Pancreas (tissue), 10 donors: ENCODE results near the gene CD200R1L. TPM values are rescaled to one million over a fixed set of nuclear protein-coding genes. Genes with fewer than 3 reads are reported as not detected.

Experiments
- ATAC-seq, 4 donors: fragments of 200-7000 bp; cut with Tn5 transposase; one replicate each; pipeline versions ENCODE4 v1.8.0 to v1.9.1; 2020; ENCODE audit warnings: mild to moderate bottlenecking in 4 of 4, moderate library complexity in 4 of 4
- DNase-seq, 6 donors: peaks; one replicate each; pipeline ENCODE4 v3.0.0-alpha.2; 2020
- FAIRE-seq: peaks from 2 replicates; lab custom pipeline; 2012; peaks lifted over from hg19 to GRCh38; lab: Jason Lieb, UNC
- H3K27ac ChIP-seq, 4 donors: fragments of 200-600 bp; sonication (generic); 1 replicate in 3 of 4; 2 replicates in 1 of 4; pipeline versions ENCODE4 v1.5.0 to v1.8.0; 2020
- H3K27me3 ChIP-seq, 4 donors: fragments of 200-600 bp; one replicate each; pipeline ENCODE4 v1.8.0; 2021
- H3K36me3 ChIP-seq, 3 donors: fragments of 200-600 bp; sonication (generic) in 1 of 3; one replicate each; pipeline versions ENCODE4 v1.5.0 to v1.8.0; 2020 to 2021
- H3K4me1 ChIP-seq, 3 donors: fragments of 200-600 bp; one replicate each; pipeline ENCODE4 v1.8.0; 2021
- H3K4me3 ChIP-seq, 4 donors: fragments of 200-600 bp; sonication (generic) in 2 of 4; one replicate each; pipeline versions ENCODE4 v1.5.0 to v1.8.0; 2020 to 2021
- H3K9me3 ChIP-seq, 4 donors: fragments of 200-600 bp; one replicate each; pipeline ENCODE4 v1.8.0; 2021
- CTCF ChIP-seq, 4 donors: fragments of 200-600 bp; sonication (generic) in 3 of 4; IDR thresholded peaks; one replicate each; pipeline versions ENCODE4 v1.5.0 to v1.8.0; 2021; ENCODE audit warnings: antibody characterized with exemption in 4 of 4
- WGBS, 2 donors: extraction: QIAGEN DNeasy Blood & Tissue Kit; methylation state at CpG; one replicate each; pipeline ENCODE4 v1.1.7; 2013; 5-methylcytosine and 5-hydroxymethylcytosine counted together
- intact Hi-C, 3 donors: fragments of 100-400 bp; cut with DNase I; formaldehyde crosslinking; loops; one replicate each; pipeline versions ENCODE4 v1.11.1 to v1.14.2; 2022
- polyA plus RNA-seq, 2 donors: library from polyadenylated mRNA; stranded (reverse); fragments of 200-250 nt; gene quantifications; one replicate each; pipeline ENCODE4 v1.2.3, GENCODE V29; 2013
- total RNA-seq, 6 donors: library from RNA; stranded (reverse); fragmentation: NEBNext Ultra II Directional in 4 of 6; extraction: Animal tissue kit (Norgen Biotek cat#: 25700) in 4 of 6; gene quantifications; one replicate each; pipeline versions ENCODE4 v1.2.1 to v1.2.4, GENCODE V29; 2021 to 2023
- donor health status: healthy with polysubstance abuse.
- donor health status: DM: no; HTN: no; CAD: no; lungs with moderate emphysema.
- donor health status: DM: no; HTN: no; CAD: no.
- donor health status: control.
- donor health status: control.
- donor health status: Bipolar disorder and iron deficiency.
- donor health status: DM: yes; HTN: yes; CAD: no.
- donor health status: DM: no; HTN: no; CAD: no.
- donor health status: DM: no; HTN: no; CAD: no.
- donor health status: DM: yes; HTN: yes; CAD: no.

Gene CD200R1L
- total and polyA plus RNA-seq, 8 donors = not detected

DNA sequence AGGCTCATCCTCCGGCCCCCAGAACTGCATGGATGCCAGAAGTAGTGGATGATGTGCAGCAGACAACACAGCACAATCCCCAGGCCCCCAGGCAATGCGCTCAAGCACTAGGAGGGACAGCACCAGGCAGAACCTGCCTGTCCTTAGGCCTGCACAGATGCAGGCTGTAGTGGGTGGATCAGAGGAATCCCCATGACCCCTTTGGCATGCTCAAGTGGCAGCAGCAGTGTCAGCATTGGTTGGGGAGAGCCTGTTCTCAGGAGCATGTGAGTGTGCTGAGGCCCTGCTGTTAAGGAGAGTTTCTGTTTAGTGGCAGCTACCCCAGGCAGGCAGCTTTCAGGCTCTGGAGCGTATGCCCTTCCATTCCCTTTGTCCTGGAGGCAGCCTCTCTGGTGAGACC lies 25.1 kb upstream of the CD200R1L start:
- DNase-seq = no peak
- H3K9me3 ChIP-seq = no peaks in the 10 kb centered on the region
- WGBS, 2 donors = 72 to 82% methylated on average over 3 of the region's 3 CpGs
- no peak for TF ChIP-seq CTCF (IDR thresholded peaks at IDR 0.05)
- no peak overlapping the region for H3K27ac ChIP-seq
- no peak overlapping the region for H3K4me3 ChIP-seq
- FAIRE-seq = no peak
- H3K4me1 ChIP-seq = no peaks in the 10 kb centered on the region
- no peaks in the 10 kb centered on the region for H3K27me3 ChIP-seq
- no peaks in the 10 kb centered on the region for H3K36me3 ChIP-seq
- ATAC-seq = no peak
- intact Hi-C loops = no loop called here

DNA sequence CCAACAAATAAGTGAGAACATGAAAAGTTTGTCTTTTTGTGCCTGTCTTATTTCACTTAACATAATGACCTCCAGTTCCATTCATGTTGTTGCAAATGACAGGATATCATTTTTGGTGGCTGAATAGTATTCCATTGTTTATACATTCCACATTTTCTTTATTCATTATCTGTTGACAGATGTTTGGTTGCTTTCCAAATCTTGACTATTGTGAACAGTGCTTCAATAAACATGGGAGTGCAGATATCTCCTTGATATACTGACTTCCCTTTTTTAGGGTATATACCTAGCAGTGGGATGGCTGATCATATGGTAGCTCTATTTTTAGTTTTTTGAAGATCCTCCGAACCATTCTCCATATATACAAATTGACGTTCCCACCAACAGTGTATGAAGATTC lies 19.1 kb upstream of the CD200R1L start:
- no peak for TF ChIP-seq CTCF (IDR thresholded peaks at IDR 0.05)
- no peaks in the 10 kb centered on the region for H3K9me3 ChIP-seq
- no peak for ATAC-seq
- no peak overlapping the region for H3K27ac ChIP-seq
- no peaks in the 10 kb centered on the region for H3K36me3 ChIP-seq
- no peaks in the 10 kb centered on the region for H3K4me1 ChIP-seq
- intact Hi-C loops = no loop called here
- no peak overlapping the region for H3K4me3 ChIP-seq
- 51 to 56% methylated on average over 2 of the region's 2 CpGs for WGBS, 2 donors
- no peak for DNase-seq
- FAIRE-seq = no peak
- H3K27me3 ChIP-seq = no peaks in the 10 kb centered on the region

- ATAC-seq = no peak
- Histone ChIP-seq H3K4me3 (no peak overlapping the region), H3K4me1 (no peaks in the 10 kb centered on the region), H3K9me3 (no peaks in the 10 kb centered on the region), H3K27me3 (no peaks in the 10 kb centered on the region), H3K36me3 (no peaks in the 10 kb centered on the region), H3K27ac (no peak overlapping the region)
- no peak for TF ChIP-seq CTCF (IDR thresholded peaks at IDR 0.05)
- no peak for FAIRE-seq
- intact Hi-C loops = no loop called here
- DNase-seq = no peak
Measured at GRCh38 chr3:112860898-112861297, 14.2 kb upstream of the CD200R1L start.

DNA sequence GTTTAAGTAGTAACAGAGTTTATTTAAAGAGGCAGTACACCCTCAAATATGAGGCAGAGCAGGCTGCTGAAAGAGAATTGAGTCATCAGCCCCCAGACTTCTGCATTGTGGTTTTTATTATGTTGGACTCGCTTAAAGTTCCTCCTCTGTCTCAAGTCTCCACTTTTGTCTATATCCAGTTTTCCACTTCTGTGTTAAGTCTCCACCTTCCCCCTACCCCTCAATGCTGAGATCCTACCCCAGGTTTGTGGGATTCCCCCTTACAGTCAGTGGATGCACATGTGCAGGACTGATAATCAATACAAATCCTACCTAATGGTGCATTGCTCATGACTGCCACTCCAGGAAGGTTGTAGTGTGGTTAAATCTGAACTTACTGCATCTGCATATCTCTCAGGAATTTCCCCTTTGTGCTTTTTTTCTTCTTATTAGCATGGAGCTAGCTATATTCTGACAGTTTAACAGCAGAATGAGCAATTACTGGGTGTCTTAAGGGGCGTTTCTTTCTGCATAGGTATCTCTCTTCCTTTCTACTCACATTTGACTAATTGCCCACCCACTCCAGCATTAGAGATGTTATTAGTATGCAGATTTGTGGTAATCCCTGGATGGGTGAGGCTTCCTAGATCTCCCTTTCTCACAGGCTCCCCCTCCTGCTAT lies 11.9 kb upstream of the CD200R1L start:
- no peaks in the 10 kb centered on the region for H3K27me3 ChIP-seq
- no peaks in the 10 kb centered on the region for H3K4me1 ChIP-seq
- ATAC-seq (peak in 2 of 4 donors; percentile 45 to 76), FAIRE-seq (no peak), DNase-seq (no peak)
- intact Hi-C loops = no loop called here
- no peak overlapping the region for H3K4me3 ChIP-seq
- H3K9me3 ChIP-seq = no peaks in the 10 kb centered on the region
- TF ChIP-seq CTCF (IDR thresholded peaks at IDR 0.05) = no peak
- whole genome bisulfite sequencing, 2 donors = 48% methylated on average over 2 of the region's 2 CpGs
- H3K27ac ChIP-seq = no peak overlapping the region
- H3K36me3 ChIP-seq = no peaks in the 10 kb centered on the region

DNA sequence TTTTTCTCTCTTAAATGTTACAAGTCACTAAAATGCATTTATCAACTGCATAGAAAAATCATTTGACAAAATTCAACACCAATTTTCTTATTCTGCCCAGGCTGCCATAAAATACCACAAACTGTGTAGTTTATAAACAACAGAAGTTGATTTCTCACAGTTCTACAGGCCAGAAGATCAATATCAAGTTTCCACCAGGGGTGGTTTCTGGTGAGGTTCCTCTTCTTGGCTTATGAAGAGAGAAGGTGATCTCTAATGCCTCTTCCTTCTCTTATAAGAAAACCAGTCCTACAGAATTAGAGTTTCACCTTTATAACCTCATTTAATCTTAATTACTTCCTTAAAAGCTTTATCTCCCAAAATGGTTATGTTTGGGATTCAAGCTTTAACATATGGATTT lies 10.9 kb upstream of the CD200R1L start:
- TF ChIP-seq CTCF (IDR thresholded peaks at IDR 0.05) = no peak
- no peaks in the 10 kb centered on the region for H3K9me3 ChIP-seq
- H3K27ac ChIP-seq = no peak overlapping the region
- no peak overlapping the region for H3K4me3 ChIP-seq
- ATAC-seq (no peak), FAIRE-seq (no peak), DNase-seq (no peak)
- H3K36me3 ChIP-seq = no peaks in the 10 kb centered on the region
- no peaks in the 10 kb centered on the region for H3K4me1 ChIP-seq
- intact Hi-C loops = no loop called here
- no peaks in the 10 kb centered on the region for H3K27me3 ChIP-seq
